HEK293 (cell line): ENCODE measurements around the gene MAPRE2.

ENCODE experiments used
- GLI4 ChIP-seq: fragments of 450-650 bp; formaldehyde crosslinking; IDR thresholded peaks from 2 replicates; pipeline ENCODE4 v1.5.1; 2016; ENCODE audit warnings: missing biosample characterization, missing genetic modification characterization
- SETDB1 ChIP-seq: IDR thresholded peaks from one replicate; pipeline ENCODE4 v1.6.1; 2017; ENCODE audit warnings: mild to moderate bottlenecking, low read length, moderate library complexity, mixed read lengths; ENCODE audit not compliant: insufficient read length
- ZBTB8A ChIP-seq: fragments of 450-650 bp; formaldehyde crosslinking; IDR thresholded peaks from 2 replicates; pipeline ENCODE4 v1.5.1; 2016; ENCODE audit warnings: missing biosample characterization, missing genetic modification characterization
- ZNF274 ChIP-seq, 2 experiments: fragments of 200-500 bp in 1 of 2; fragments of 450-650 bp in 1 of 2; sonication (Bioruptor generic) in 1 of 2; formaldehyde crosslinking in 1 of 2; IDR thresholded peaks; 2 replicates each; pipeline versions ENCODE4 v1.5.1 to v1.6.1; 2014 to 2016; ENCODE audit warnings: borderline replicate concordance in 1 of 2, inconsistent platforms in 1 of 2, low read length in 1 of 2, missing biosample characterization in 1 of 2, missing genetic modification characterization in 1 of 2
- ZNF311 ChIP-seq: fragments of 450-650 bp; formaldehyde crosslinking; IDR thresholded peaks from 2 replicates; pipeline ENCODE4 v1.5.1; 2017; ENCODE audit warnings: missing biosample characterization, missing genetic modification characterization, borderline replicate concordance
- ZNF335 ChIP-seq: fragments of 450-650 bp; formaldehyde crosslinking; conservative IDR thresholded peaks from 2 replicates; pipeline ENCODE4 v1.5.1; 2016; ENCODE audit warnings: missing biosample characterization, missing genetic modification characterization
- ZNF560 ChIP-seq: fragments of 450-650 bp; formaldehyde crosslinking; IDR thresholded peaks from 2 replicates; pipeline ENCODE4 v1.5.1; 2017; ENCODE audit warnings: missing biosample characterization, missing genetic modification characterization, borderline replicate concordance
- ZNF626 ChIP-seq: fragments of 450-650 bp; sonication (Bioruptor Pico); formaldehyde crosslinking; IDR thresholded peaks from 2 replicates; pipeline ENCODE4 v1.5.1; 2018; ENCODE audit warnings: missing biosample characterization, missing genetic modification characterization, inconsistent platforms
- TF ChIP-seq, protein P1 (sequence below): fragments of 450-650 bp; IDR thresholded peaks from 2 replicates; pipeline ENCODE4 v1.5.1; 2018; ENCODE audit warnings: missing biosample characterization, mild to moderate bottlenecking, missing genetic modification characterization
- TF ChIP-seq, protein P2 (sequence below): fragments of 450-650 bp; formaldehyde crosslinking; IDR thresholded peaks from 2 replicates; pipeline ENCODE4 v1.5.1; 2016; ENCODE audit warnings: missing biosample characterization, missing genetic modification characterization, low read depth
- TF ChIP-seq, protein P3 (sequence below): IDR thresholded peaks from 2 replicates; pipeline ENCODE4 v1.6.1; 2011; ENCODE audit warnings: mild to moderate bottlenecking, low read depth, low read length, borderline replicate concordance
- TF ChIP-seq, protein P4 (sequence below): fragments of 450-650 bp; formaldehyde crosslinking; IDR thresholded peaks from 2 replicates; pipeline ENCODE4 v1.5.1; 2016; ENCODE audit warnings: missing biosample characterization, missing genetic modification characterization, low read depth
- TF ChIP-seq, protein P5 (sequence below): fragments of 450-650 bp; formaldehyde crosslinking; IDR thresholded peaks from 2 replicates; pipeline ENCODE4 v1.5.1; 2016; ENCODE audit warnings: missing biosample characterization, missing genetic modification characterization

DNA sequence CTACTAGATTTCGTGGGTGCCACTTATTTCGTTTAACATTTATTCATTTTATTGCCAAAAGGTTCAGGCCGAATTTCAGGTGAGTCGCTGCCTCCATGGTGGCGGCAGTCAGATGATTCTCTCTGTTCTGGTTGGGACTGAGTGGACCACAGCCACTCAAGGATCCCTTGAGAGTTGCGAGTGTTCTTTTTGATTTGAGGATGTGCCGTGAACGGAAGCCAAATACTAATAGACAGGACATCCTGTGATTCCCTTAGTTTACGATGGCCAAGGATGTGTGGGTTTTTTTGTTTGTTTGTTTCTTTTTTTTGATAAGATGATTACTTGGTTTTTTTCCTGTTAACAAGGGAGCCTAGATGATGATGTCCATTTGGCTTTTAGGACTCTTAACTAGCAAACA, 13.2 kb downstream of the MAPRE2 start:
- no peak for TF ChIP-seq ZNF560
- no peak for TF ChIP-seq SETDB1
- TF ChIP-seq ZNF274 (IDR thresholded peaks at IDR 0.05; ENCODE audit: low read length) = no peak
- no peak for TF ChIP-seq ZNF274 (tag by site-specific recombination; IDR thresholded peaks at IDR 0.05; ENCODE audit: borderline replicate concordance)
- TF ChIP-seq ZNF626 (tag by site-specific recombination) = no peak
- TF ChIP-seq, protein P1, sequence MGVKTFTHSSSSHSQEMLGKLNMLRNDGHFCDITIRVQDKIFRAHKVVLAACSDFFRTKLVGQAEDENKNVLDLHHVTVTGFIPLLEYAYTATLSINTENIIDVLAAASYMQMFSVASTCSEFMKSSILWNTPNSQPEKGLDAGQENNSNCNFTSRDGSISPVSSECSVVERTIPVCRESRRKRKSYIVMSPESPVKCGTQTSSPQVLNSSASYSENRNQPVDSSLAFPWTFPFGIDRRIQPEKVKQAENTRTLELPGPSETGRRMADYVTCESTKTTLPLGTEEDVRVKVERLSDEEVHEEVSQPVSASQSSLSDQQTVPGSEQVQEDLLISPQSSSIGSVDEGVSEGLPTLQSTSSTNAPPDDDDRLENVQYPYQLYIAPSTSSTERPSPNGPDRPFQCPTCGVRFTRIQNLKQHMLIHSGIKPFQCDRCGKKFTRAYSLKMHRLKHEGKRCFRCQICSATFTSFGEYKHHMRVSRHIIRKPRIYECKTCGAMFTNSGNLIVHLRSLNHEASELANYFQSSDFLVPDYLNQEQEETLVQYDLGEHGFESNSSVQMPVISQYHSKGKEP (tag by site-specific recombination) = no peak
- TF ChIP-seq, protein P2, sequence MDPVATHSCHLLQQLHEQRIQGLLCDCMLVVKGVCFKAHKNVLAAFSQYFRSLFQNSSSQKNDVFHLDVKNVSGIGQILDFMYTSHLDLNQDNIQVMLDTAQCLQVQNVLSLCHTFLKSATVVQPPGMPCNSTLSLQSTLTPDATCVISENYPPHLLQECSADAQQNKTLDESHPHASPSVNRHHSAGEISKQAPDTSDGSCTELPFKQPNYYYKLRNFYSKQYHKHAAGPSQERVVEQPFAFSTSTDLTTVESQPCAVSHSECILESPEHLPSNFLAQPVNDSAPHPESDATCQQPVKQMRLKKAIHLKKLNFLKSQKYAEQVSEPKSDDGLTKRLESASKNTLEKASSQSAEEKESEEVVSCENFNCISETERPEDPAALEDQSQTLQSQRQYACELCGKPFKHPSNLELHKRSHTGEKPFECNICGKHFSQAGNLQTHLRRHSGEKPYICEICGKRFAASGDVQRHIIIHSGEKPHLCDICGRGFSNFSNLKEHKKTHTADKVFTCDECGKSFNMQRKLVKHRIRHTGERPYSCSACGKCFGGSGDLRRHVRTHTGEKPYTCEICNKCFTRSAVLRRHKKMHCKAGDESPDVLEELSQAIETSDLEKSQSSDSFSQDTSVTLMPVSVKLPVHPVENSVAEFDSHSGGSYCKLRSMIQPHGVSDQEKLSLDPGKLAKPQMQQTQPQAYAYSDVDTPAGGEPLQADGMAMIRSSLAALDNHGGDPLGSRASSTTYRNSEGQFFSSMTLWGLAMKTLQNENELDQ (tag by site-specific recombination) = no peak
- no peak for TF ChIP-seq ZNF335 (tag by site-specific recombination)
- no peak for TF ChIP-seq ZNF311 (tag by site-specific recombination)
- no peak for TF ChIP-seq GLI4 (tag by site-specific recombination)
- TF ChIP-seq, protein P3, sequence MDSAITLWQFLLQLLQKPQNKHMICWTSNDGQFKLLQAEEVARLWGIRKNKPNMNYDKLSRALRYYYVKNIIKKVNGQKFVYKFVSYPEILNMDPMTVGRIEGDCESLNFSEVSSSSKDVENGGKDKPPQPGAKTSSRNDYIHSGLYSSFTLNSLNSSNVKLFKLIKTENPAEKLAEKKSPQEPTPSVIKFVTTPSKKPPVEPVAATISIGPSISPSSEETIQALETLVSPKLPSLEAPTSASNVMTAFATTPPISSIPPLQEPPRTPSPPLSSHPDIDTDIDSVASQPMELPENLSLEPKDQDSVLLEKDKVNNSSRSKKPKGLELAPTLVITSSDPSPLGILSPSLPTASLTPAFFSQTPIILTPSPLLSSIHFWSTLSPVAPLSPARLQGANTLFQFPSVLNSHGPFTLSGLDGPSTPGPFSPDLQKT = no peak
- TF ChIP-seq, protein P4, sequence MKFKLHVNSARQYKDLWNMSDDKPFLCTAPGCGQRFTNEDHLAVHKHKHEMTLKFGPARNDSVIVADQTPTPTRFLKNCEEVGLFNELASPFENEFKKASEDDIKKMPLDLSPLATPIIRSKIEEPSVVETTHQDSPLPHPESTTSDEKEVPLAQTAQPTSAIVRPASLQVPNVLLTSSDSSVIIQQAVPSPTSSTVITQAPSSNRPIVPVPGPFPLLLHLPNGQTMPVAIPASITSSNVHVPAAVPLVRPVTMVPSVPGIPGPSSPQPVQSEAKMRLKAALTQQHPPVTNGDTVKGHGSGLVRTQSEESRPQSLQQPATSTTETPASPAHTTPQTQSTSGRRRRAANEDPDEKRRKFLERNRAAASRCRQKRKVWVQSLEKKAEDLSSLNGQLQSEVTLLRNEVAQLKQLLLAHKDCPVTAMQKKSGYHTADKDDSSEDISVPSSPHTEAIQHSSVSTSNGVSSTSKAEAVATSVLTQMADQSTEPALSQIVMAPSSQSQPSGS (tag by site-specific recombination) = no peak
- TF ChIP-seq, protein P5, sequence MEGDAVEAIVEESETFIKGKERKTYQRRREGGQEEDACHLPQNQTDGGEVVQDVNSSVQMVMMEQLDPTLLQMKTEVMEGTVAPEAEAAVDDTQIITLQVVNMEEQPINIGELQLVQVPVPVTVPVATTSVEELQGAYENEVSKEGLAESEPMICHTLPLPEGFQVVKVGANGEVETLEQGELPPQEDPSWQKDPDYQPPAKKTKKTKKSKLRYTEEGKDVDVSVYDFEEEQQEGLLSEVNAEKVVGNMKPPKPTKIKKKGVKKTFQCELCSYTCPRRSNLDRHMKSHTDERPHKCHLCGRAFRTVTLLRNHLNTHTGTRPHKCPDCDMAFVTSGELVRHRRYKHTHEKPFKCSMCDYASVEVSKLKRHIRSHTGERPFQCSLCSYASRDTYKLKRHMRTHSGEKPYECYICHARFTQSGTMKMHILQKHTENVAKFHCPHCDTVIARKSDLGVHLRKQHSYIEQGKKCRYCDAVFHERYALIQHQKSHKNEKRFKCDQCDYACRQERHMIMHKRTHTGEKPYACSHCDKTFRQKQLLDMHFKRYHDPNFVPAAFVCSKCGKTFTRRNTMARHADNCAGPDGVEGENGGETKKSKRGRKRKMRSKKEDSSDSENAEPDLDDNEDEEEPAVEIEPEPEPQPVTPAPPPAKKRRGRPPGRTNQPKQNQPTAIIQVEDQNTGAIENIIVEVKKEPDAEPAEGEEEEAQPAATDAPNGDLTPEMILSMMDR (tag by site-specific recombination) = no peak
- TF ChIP-seq ZBTB8A (tag by site-specific recombination) = no peak
